Colon (tissue), 2 donors: Measurements from ENCODE around the gene GATA3.

Experiments
- FAIRE-seq: peaks from 2 replicates; lab custom pipeline; 2012; peaks lifted over from hg19 to GRCh38; lab: Jason Lieb, UNC
- donor health status: control.
- donor health status: control.

GATA3 gene

DNA sequence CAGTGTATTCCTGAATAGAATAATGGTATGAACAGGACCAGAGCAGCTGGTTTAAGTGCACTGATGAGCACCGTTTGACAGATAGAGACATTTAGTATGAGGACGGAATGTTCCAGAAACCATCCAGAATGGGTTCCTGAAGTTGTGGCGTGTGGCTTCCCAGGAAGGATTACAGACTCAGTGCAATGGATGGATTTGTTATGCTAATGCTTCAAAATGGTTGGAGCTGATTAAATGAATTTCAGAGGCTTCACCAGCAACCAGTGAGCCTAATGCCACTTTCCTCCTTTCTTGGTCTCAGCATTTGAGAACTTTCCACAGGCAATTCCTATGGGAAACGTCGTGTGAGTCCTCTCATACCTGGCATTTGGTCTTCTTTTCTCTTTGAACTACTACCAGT is 9.9 kb downstream of the GATA3 start:
- FAIRE-seq: no peak

- FAIRE-seq: no peak
Observed at GRCh38 chr10:8065651-8066050, 11.2 kb downstream of the GATA3 start.

- FAIRE-seq: no peak
Observed at GRCh38 chr10:8066124-8066523, 11.6 kb downstream of the GATA3 start.

DNA sequence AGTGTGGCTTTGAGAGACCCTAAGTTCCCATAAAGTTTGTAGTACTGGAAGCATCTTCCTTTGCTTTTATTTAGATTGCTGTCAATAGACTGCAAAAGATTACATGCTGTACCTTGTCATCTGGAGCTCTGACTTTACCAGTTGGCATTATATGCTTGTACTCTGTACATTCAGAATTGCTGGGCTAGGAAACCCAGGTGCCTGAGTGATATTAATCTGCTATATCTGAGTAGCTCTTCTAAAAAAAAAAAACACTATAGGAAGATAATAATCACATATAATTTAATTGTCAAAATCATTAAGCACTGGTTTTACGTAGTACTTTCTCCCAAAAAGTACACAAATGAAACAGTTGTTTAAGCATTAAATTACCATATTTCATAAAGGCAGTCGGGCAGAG is 12.3 kb downstream of the GATA3 start:
- FAIRE-seq: no peak

- FAIRE-seq: no peak
Observed at GRCh38 chr10:8069108-8069507, 14.6 kb downstream of the GATA3 start.

- FAIRE-seq: no peak
Observed at GRCh38 chr10:8069627-8070026, 15.1 kb downstream of the GATA3 start.

DNA sequence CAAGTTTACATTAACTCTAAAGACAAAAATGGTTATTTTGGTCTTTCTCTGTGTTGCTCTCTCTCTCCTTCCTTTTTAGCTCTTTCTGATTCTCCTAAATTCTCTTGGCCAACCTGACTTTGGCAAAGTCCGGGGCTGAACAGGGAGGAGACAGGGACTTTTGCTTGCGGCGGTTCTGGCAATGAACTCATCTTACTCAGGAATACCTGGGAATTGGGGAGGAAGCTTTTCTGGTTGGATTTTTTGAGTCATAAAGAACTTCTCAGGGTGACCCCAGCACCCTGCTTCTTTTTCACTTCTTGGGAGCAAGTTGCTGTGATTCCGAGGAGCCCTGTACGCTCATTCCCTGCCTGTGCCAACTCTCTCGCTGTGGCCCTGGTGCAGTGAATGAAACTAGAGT is 16.0 kb downstream of the GATA3 start:
- FAIRE-seq: no peak

- no peak for FAIRE-seq
Observed at GRCh38 chr10:8071006-8071405, 16.5 kb downstream of the GATA3 start.

DNA sequence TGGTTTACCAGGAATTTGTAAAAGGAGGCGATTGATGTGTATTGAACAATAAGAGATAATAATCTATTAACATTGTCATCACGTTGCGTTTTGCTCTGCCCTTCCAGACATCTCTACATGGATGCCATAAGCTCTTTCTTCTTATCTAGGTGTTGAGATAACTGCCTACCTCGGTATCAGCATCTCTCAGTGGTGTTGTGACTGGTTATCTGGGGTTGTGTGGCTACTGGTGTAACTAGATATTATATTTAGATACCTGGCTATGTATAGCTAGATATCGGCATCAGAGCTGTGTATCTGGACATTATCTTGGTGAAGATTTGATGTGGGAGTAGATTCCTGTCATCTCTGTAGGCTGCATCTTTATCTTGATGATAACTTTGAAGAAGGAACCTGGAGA is 17.2 kb downstream of the GATA3 start:
- no peak for FAIRE-seq

GRCh38 chr10:8072211-8072610 is 17.7 kb downstream of the GATA3 start:
- FAIRE-seq: no peak

- FAIRE-seq: no peak
Observed at GRCh38 chr10:8073691-8074416, 19.4 kb downstream of the GATA3 start.

GRCh38 chr10:8074881-8075280 is 20.4 kb downstream of the GATA3 start:
- FAIRE-seq: no peak

GRCh38 chr10:8075282-8076260 is 21.1 kb downstream of the GATA3 start:
- FAIRE-seq: no peak

- no peak for FAIRE-seq
Observed at GRCh38 chr10:8076933-8077332, 22.4 kb downstream of the GATA3 start.

GRCh38 chr10:8078027-8078426 is 23.5 kb downstream of the GATA3 start:
- no peak for FAIRE-seq

- FAIRE-seq: no peak
Observed at GRCh38 chr10:8079126-8079525, 24.6 kb downstream of the GATA3 start.

- no peak for FAIRE-seq
Observed at GRCh38 chr10:8084799-8085198, 30.3 kb downstream of the GATA3 start.

DNA sequence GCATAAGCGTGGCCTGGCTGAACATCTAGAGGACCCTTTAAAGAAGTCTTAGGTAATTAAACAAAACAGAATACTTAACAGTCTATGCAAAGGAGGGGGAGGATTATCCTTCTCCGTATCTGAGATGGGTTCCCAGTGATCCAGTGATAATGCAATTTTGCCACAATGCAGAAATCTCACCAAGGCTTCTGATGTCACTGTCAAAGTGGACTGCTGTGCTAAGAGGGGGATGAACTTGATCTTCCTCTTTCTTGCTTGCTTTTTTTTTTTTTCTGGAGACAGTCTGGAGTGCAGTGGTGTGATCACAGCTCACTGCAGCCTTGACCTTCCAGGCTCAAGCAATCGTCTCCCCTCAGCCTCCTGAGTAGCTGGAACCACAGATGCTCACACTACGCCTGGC is 30.8 kb downstream of the GATA3 start:
- no peak for FAIRE-seq

DNA sequence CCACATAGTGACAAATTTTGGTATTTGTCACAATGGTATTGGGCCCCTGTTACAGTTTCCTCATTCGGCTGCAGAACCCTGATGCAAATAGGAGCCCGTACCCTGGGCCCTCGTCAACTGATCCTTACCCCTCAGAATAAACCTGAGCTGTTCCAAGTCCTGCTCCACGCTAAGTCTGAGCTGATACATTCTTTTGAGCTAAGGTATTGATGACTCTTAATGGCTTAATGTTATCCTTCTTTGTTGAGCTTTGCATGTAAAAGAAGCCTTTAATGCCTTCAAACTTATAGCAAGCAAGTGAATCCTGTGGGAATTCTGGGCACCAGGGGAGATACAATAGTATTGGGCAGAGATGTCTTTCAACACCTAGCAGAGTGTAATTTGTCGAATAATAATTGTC is 31.8 kb downstream of the GATA3 start:
- FAIRE-seq: no peak

GRCh38 chr10:8088504-8088903 is 34.0 kb downstream of the GATA3 start:
- FAIRE-seq: no peak

- FAIRE-seq: no peak
Observed at GRCh38 chr10:8092428-8092827, 37.9 kb downstream of the GATA3 start.

- FAIRE-seq: no peak
Observed at GRCh38 chr10:8095959-8096358, 41.5 kb downstream of the GATA3 start.

DNA sequence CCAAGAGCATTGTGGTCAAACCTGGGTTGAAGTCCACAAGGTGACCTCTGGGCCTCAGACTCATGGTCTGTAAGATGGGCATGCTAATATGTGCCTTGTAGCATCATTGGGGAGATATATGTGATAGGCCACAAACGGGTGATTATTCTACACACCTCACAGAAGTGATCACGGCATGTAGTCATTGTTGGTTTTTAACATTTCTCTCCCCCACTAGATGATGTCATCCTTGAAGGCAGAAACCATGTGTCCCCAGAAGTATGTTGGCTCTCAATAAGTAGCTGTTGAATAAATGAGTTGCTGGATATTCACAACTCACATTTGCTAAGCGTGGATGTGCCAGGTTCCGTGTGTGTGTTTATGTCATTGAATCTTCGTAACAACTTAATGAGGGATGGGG is 42.4 kb downstream of the GATA3 start:
- FAIRE-seq: no peak
